Choroid plexus epithelial cell (primary cell): Measurements from ENCODE around the gene GSG1L2.
A peak's percentile ranks its signal among the peaks of the same experiment; 100 is the strongest.
"Not testable (repeated sequence)": the region's sequence is repeated elsewhere in the genome, so short reads cannot be mapped to it uniquely, and the experiment has no call there.

Experiments
- DNase-seq: peaks from one replicate; pipeline ENCODE4 v3.0.0-alpha.2; 2010; ENCODE audit warnings: low read depth
- H3K4me3 ChIP-seq: 2 replicates; pipeline ENCODE4 v1.5.1; 2011; ENCODE audit warnings: low read depth, mild to moderate bottlenecking, control low read depth, low read length, moderate library complexity
- CTCF ChIP-seq: conservative IDR thresholded peaks from 2 replicates; pipeline ENCODE4 v1.5.1; 2011; ENCODE audit warnings: low read depth, mild to moderate bottlenecking, control low read depth, inconsistent platforms, low read length, moderate library complexity

The GSG1L2 gene

GRCh38 chr17:9792181-9792840 lies 29.6 kb downstream of the GSG1L2 start:
- DNase-seq = no peak
- TF ChIP-seq CTCF = no peak
- no peak overlapping the region for H3K4me3 ChIP-seq

GRCh38 chr17:9790889-9791876 lies 30.7 kb downstream of the GSG1L2 start, which contains the start of gene DHRS7C:
Gene DHRS7C, minus strand, starts transcription at chr17:9791592. Its CDS starts 308 bp downstream, at chr17:9791284.
- no peak within 1 kb of the TSS for H3K4me3 ChIP-seq
- no peak for TF ChIP-seq CTCF
- DNase-seq = peak; percentile 12

- DNase-seq = no peak
- no peak overlapping the region for H3K4me3 ChIP-seq
- no peak for TF ChIP-seq CTCF
Observed at GRCh38 chr17:9790316-9790715, 31.6 kb downstream of the GSG1L2 start.

GRCh38 chr17:9788601-9789000 lies 33.3 kb downstream of the GSG1L2 start:
- DNase-seq = no peak
- TF ChIP-seq CTCF = no peak
- no peak overlapping the region for H3K4me3 ChIP-seq

- no peak for DNase-seq
- TF ChIP-seq CTCF = no peak
- H3K4me3 ChIP-seq = no peak overlapping the region
Observed at GRCh38 chr17:9784544-9784943, 37.3 kb downstream of the GSG1L2 start.

GRCh38 chr17:9783465-9783864 lies 38.4 kb downstream of the GSG1L2 start:
- H3K4me3 ChIP-seq, DNase-seq: not testable (repeated sequence)

- no peak for DNase-seq
- H3K4me3 ChIP-seq = no peak overlapping the region
- TF ChIP-seq CTCF = no peak
Observed at GRCh38 chr17:9783050-9783449, 38.8 kb downstream of the GSG1L2 start.
